Stomach (tissue), 9 donors: ENCODE data around the gene PTGDS. TPM values are rescaled to one million over a fixed set of nuclear protein-coding genes. Genes with fewer than 3 reads are reported as not detected.

Source experiments
- DNase-seq, 2 donors: peaks; one replicate each; pipeline versions ENCODE4 v3.0.0 to v3.0.0-alpha.2; 2013 to 2019
- H3K27ac ChIP-seq, 5 donors: fragments of 200-600 bp in 4 of 5; sonication (generic) in 4 of 5; one replicate each; pipeline ENCODE4 v1.5.1; 2013 to 2019; ENCODE audit warnings: mild to moderate bottlenecking in 1 of 5, moderate library complexity in 1 of 5
- H3K27me3 ChIP-seq, 3 donors: fragments of 200-600 bp; sonication (generic); one replicate each; pipeline ENCODE4 v1.5.1; 2017 to 2019; ENCODE audit warnings: mixed run types in 1 of 3
- H3K36me3 ChIP-seq, 4 donors: fragments of 200-600 bp; sonication (generic); 1 replicate in 3 of 4; 2 replicates in 1 of 4; pipeline ENCODE4 v1.5.1; 2016 to 2019
- H3K4me1 ChIP-seq, 4 donors: fragments of 200-600 bp; sonication (generic); one replicate each; pipeline ENCODE4 v1.5.1; 2016 to 2019
- H3K4me3 ChIP-seq, 4 donors: fragments of 200-600 bp; sonication (generic) in 3 of 4; one replicate each; pipeline ENCODE4 v1.5.1; 2016 to 2019; ENCODE audit warnings: mild to moderate bottlenecking in 1 of 4
- H3K9me3 ChIP-seq, 4 donors: fragments of 200-600 bp; sonication (generic); one replicate each; pipeline ENCODE4 v1.5.1; 2016 to 2019
- CTCF ChIP-seq, 7 experiments: fragments of 450-650 bp in 4 of 7; fragments of 200-600 bp in 3 of 7; sonication (generic) in 3 of 7; IDR thresholded peaks; one replicate each; pipeline ENCODE4 v1.5.1; 2016 to 2019; ENCODE audit warnings: antibody characterized with exemption in 7 of 7, control low read depth in 2 of 7, mild to moderate bottlenecking in 1 of 7
- EP300 ChIP-seq: sonication (generic); formaldehyde crosslinking; IDR thresholded peaks from one replicate; pipeline ENCODE4 v1.6.1; 2017; ENCODE audit warnings: antibody characterized with exemption
- POLR2A ChIP-seq, 4 donors: fragments of 450-650 bp; IDR thresholded peaks; one replicate each; pipeline ENCODE4 v1.6.1; 2016; ENCODE audit warnings: antibody characterized with exemption in 4 of 4, control low read depth in 2 of 4, mild to moderate bottlenecking in 1 of 4, moderate library complexity in 1 of 4
- POLR2AphosphoS5 ChIP-seq, 3 donors: sonication (generic); formaldehyde crosslinking; IDR thresholded peaks; one replicate each; pipeline ENCODE4 v1.6.1; 2016; ENCODE audit warnings: antibody characterized with exemption in 3 of 3
- WGBS, 5 donors: extraction: QIAGEN DNeasy Blood & Tissue Kit in 3 of 5; methylation state at CpG; one replicate each; pipeline versions ENCODE4 v1.1.5 to v1.1.7; 2013 to 2018; 5-methylcytosine and 5-hydroxymethylcytosine counted together
- intact Hi-C: fragments of 100-400 bp; cut with DNase I; formaldehyde crosslinking; loops from one replicate; pipeline ENCODE4 v1.15.1; 2023; ENCODE audit warnings: low total_unique reads
- polyA plus RNA-seq, 3 donors: library from polyadenylated mRNA; stranded (reverse); fragments of 200-250 nt; gene quantifications; one replicate each; pipeline ENCODE4 v1.2.3, GENCODE V29; 2013
- total RNA-seq, 5 donors: library from RNA; depleted of rRNA; stranded (reverse); fragments of >200 nt; gene quantifications; one replicate each; pipeline versions ENCODE4 v1.1.0 to v1.2.3, GENCODE V29; 2014 to 2016
- donor health status: healthy with polysubstance abuse.
- donor health status: Bipolar disorder and iron deficiency.
- donor health status: healthy.

The PTGDS gene
- total and polyA plus RNA-seq, 8 donors = 2.3 to 64.4 (median 30.6) TPM

DNA sequence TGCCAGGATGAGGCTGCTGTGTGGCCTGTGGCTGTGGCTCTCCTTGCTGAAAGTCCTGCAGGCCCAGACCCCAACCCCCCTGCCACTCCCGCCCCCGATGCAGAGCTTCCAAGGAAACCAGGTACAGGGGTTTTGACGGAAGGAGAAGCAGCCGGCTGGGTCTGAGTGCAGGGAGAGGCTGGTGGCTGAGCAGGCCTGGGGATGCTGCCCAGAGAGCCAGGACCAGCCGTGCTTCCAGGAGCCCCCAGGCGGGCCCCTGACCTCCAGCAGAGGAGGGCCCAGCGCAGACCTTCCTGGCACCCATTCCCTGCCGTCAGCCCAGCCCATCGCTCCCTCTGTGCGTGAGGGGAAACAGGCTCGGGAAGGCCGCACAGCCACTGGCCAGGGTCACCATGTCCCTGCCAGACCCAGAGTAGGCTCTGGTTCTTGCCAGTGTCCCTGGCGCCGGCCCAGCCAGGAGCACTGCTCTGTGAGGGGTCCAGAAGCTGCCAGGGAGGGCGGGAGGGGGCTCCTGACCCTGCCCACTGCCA is 24.9 kb upstream of the PTGDS start:
- Histone ChIP-seq H3K4me1 (peaks cover 22 to 49% (median 46%) of the 10 kb centered on the region in 4 donors), H3K27me3 (no peaks in the 10 kb centered on the region), H3K27ac (peak overlapping the region in 1 of 5 donors; percentile 29), H3K36me3 (no peaks in the 10 kb centered on the region), H3K9me3 (no peaks in the 10 kb centered on the region), H3K4me3 (no peak overlapping the region)
- intact Hi-C loops = loop anchor here (10.0 kb wide), 1 partner anchor 72 kb away; the partner anchor contains the start of gene ABCA2
- DNase-seq = peak in 1 of 2 donors; percentile 62
- TF ChIP-seq EP300 (no peak), POLR2AphosphoS5 (IDR thresholded peaks at IDR 0.05) (no peak), POLR2A (IDR thresholded peaks at IDR 0.05) (no peak), CTCF (IDR thresholded peaks at IDR 0.05) (no peak)
- 35 to 61% (median 47%) methylated on average over 10 to 15 of the region's 15 CpGs for WGBS, 5 donors

GRCh38 chr9:136952876-136953770 is 24.2 kb upstream of the PTGDS start:
- no peak overlapping the region for H3K27ac ChIP-seq
- peaks cover 15 to 43% (median 38%) of the 10 kb centered on the region in 4 donors for H3K4me1 ChIP-seq
- TF ChIP-seq EP300 = no peak
- H3K36me3 ChIP-seq = no peaks in the 10 kb centered on the region
- WGBS, 5 donors = 92 to 96% (median 93%) methylated on average over 40 to 44 of the region's 44 CpGs
- DNase-seq = no peak
- intact Hi-C loops = loop anchor here (10.0 kb wide), 1 partner anchor 72 kb away; the partner anchor contains the start of gene ABCA2
- H3K4me3 ChIP-seq = no peak overlapping the region
- H3K9me3 ChIP-seq = no peaks in the 10 kb centered on the region
- H3K27me3 ChIP-seq = no peaks in the 10 kb centered on the region

- H3K9me3 ChIP-seq = no peaks in the 10 kb centered on the region
- TF ChIP-seq CTCF (IDR thresholded peaks at IDR 0.05) = no peak
- no peak for TF ChIP-seq POLR2A (IDR thresholded peaks at IDR 0.05)
- TF ChIP-seq POLR2AphosphoS5 (IDR thresholded peaks at IDR 0.05) = no peak
- TF ChIP-seq EP300 = no peak
- H3K27me3 ChIP-seq = no peaks in the 10 kb centered on the region
- H3K27ac ChIP-seq = no peak overlapping the region
- H3K36me3 ChIP-seq = no peaks in the 10 kb centered on the region
- peaks cover 15 to 36% (median 32%) of the 10 kb centered on the region in 4 donors for H3K4me1 ChIP-seq
- no peak for DNase-seq
- WGBS, 5 donors = 81 to 90% (median 85%) methylated on average over 12 to 19 of the region's 19 CpGs
- intact Hi-C loops = loop anchor here (10.0 kb wide), 1 partner anchor 71 kb away; the partner anchor contains the start of gene ABCA2
- no peak overlapping the region for H3K4me3 ChIP-seq
Measured at GRCh38 chr9:136953771-136954269, 23.5 kb upstream of the PTGDS start.

- H3K9me3 ChIP-seq = no peaks in the 10 kb centered on the region
- TF ChIP-seq CTCF (IDR thresholded peaks at IDR 0.05) = no peak
- intact Hi-C loops = loop anchor here (10.0 kb wide), 1 partner anchor 70 kb away; the partner anchor contains the start of gene ABCA2
- 87 to 90% (median 89%) methylated on average over 25 of the region's 25 CpGs for WGBS, 5 donors
- no peaks in the 10 kb centered on the region for H3K27me3 ChIP-seq
- no peak overlapping the region for H3K27ac ChIP-seq
- no peak overlapping the region for H3K4me3 ChIP-seq
- H3K4me1 ChIP-seq = peaks cover 9 to 29% (median 26%) of the 10 kb centered on the region in 4 donors
- DNase-seq = no peak
- H3K36me3 ChIP-seq = no peaks in the 10 kb centered on the region
Measured at GRCh38 chr9:136954270-136955083, 22.8 kb upstream of the PTGDS start.
